Measurements from ENCODE around the gene NPEPPS. TPM values are rescaled to one million over a fixed set of nuclear protein-coding genes. Genes with fewer than 3 reads are reported as not detected.

Gene NPEPPS
- total and polyA plus RNA-seq, 2 of the 13 experiments (the other 11 are each of a cell fraction or from before 2014, with no cell fraction given), result 53.5 to 127 TPM

DNA sequence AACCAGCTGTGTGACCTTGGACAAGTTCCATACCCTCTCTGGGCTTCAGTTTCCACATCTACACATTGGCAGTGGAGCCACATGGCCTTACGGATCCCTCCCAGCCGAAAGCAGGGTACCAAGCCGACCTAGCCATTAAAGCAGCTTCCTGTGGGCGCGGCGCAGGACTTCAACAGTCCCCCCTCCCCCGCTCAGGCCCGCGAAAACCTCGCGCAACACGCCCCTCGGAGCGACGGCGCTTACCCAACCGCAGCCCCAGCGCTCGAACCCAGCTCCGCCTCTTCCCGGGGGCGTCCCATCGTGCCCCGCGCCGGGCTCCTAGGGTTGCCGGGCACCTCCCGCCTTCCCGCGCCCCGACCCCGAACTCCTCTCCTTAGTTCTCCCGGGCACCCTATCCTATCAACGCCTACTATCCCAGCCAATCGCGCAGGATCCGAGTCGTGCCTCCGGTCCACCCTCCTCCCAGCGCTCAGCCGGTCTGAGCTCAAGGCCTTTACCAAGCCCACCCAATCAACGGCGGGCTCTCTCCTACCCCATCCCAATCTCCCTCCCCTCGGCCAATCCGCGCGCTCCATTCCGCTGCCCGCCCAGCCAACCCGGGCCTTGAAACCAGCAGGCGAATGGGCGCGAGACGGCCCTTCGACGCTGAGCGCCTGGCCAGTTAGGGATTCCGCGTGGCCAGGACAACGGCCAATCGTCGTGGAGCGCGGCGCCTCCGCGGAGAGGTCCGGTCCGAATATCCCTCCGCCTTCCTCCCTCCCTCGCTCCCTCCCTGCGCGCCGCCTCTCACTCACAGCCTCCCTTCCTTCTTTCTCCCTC lies 118.5 kb downstream of the NPEPPS start, which contains the start of gene KPNB1 (continued):
- TF ChIP-seq, protein P1, sequence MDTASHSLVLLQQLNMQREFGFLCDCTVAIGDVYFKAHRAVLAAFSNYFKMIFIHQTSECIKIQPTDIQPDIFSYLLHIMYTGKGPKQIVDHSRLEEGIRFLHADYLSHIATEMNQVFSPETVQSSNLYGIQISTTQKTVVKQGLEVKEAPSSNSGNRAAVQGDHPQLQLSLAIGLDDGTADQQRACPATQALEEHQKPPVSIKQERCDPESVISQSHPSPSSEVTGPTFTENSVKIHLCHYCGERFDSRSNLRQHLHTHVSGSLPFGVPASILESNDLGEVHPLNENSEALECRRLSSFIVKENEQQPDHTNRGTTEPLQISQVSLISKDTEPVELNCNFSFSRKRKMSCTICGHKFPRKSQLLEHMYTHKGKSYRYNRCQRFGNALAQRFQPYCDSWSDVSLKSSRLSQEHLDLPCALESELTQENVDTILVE (CRISPR knock-in tag; IDR thresholded peaks at IDR 0.05), result peak; percentile 83
- TF ChIP-seq, protein P2, sequence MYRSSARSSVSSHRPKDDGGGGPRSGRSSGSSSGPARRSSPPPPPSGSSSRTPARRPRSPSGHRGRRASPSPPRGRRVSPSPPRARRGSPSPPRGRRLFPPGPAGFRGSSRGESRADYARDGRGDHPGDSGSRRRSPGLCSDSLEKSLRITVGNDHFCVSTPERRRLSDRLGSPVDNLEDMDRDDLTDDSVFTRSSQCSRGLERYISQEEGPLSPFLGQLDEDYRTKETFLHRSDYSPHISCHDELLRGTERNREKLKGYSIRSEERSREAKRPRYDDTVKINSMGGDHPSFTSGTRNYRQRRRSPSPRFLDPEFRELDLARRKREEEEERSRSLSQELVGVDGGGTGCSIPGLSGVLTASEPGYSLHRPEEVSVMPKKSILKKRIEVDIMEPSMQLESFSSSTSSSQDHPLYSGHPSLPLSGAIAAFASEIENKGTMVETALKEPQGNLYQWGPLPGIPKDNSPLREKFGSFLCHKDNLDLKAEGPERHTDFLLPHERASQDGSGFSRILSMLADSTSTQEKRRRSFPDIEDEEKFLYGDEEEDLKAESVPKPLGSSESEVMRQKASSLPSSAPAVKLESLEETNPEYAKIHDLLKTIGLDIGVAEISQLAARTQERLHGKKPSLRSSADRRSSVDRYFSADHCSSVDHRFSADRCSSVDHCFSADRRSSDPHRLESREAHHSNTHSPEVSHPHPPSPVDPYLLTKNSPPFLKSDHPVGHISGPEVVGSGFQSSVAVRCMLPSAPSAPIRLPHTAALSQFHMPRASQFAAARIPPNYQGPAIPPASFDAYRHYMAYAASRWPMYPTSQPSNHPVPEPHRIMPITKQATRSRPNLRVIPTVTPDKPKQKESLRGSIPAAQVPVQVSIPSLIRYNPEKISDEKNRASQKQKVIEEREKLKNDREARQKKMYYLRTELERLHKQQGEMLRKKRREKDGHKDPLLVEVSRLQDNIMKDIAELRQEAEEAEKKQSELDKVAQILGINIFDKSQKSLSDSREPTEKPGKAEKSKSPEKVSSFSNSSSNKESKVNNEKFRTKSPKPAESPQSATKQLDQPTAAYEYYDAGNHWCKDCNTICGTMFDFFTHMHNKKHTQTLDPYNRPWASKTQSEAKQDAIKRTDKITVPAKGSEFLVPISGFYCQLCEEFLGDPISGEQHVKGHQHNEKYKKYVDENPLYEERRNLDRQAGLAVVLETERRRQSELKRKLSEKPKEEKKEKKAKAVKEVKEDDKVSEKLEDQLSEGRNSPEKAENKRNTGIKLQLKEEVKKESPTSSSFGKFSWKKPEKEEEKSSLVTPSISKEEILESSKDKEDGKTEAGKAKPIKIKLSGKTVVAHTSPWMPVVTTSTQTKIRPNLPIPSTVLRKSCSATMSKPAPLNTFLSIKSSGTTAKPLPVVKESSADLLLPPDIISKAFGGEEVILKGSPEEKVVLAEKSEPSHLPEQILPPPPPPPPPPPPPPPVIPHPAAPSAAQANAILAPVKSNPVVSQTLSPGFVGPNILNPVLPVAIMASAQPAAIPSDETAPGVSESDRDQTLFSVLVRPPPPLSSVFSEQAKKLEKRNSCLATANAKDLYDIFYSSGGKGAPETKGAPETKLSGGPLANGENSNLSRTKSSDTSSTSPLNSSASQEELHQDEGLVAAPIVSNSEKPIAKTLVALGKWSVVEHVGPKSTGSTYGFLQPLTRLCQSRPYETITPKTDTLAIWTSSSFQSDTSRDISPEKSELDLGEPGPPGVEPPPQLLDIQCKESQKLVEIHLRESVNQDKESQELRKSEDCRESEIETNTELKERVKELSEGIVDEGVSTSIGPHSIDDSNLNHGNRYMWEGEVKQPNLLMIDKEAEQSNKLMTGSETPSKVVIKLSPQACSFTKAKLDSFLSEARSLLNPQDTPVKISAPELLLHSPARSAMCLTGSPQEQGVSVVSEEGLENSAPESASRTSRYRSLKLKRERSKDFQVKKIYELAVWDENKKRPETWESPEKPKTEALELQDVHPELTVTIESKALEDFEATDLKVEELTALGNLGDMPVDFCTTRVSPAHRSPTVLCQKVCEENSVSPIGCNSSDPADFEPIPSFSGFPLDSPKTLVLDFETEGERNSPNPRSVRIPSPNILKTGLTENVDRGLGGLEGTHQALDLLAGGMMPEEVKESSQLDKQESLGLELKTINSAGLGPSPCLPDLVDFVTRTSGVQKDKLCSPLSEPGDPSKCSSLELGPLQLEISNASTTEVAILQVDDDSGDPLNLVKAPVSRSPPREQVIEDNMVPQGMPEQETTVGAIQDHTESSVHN (CRISPR knock-in tag; IDR thresholded peaks at IDR 0.05), result peak; percentile 90
- TF ChIP-seq KMT2A (CRISPR knock-in tag; IDR thresholded peaks at IDR 0.05) (peak; percentile 92), TBL1XR1 (IDR thresholded peaks at IDR 0.05; ENCODE audit: borderline replicate concordance, low read length, partially characterized antibody) (peak; percentile 79), FOXM1 (CRISPR knock-in tag; IDR thresholded peaks at IDR 0.05) (peak; percentile 81; the same call in 1 of the 2 replicates), HNRNPK (IDR thresholded peaks at IDR 0.05; ENCODE audit: low read depth, low read length, poor library complexity, severe bottlenecking) (peak; percentile 98), ZNF331 (CRISPR knock-in tag; IDR thresholded peaks at IDR 0.05) (peak; percentile 78), ZFP36L2 (CRISPR knock-in tag; IDR thresholded peaks at IDR 0.05) (0 out of 2 replicates have a peak, but pooled peaks have one; percentile 74)
- TF ChIP-seq, protein P3, sequence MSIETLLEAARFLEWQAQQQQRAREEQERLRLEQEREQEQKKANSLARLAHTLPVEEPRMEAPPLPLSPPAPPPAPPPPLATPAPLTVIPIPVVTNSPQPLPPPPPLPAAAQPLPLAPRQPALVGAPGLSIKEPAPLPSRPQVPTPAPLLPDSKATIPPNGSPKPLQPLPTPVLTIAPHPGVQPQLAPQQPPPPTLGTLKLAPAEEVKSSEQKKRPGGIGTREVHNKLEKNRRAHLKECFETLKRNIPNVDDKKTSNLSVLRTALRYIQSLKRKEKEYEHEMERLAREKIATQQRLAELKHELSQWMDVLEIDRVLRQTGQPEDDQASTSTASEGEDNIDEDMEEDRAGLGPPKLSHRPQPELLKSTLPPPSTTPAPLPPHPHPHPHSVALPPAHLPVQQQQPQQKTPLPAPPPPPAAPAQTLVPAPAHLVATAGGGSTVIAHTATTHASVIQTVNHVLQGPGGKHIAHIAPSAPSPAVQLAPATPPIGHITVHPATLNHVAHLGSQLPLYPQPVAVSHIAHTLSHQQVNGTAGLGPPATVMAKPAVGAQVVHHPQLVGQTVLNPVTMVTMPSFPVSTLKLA (IDR thresholded peaks at IDR 0.05), result peak; percentile 57
- TF ChIP-seq, protein P4, sequence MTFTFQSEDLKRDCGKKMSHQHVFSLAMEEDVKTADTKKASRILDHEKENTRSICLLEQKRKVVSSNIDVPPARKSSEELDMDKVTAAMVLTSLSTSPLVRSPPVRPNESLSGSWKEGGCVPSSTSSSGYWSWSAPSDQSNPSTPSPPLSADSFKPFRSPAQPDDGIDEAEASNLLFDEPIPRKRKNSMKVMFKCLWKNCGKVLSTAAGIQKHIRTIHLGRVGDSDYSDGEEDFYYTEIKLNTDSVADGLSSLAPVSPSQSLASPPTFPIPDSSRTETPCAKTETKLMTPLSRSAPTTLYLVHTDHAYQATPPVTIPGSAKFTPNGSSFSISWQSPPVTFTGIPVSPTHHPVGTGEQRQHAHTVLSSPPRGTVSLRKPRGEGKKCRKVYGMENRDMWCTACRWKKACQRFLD (CRISPR knock-in tag; IDR thresholded peaks at IDR 0.05; ENCODE audit: borderline replicate concordance), result peak; percentile 76; the same call in 1 of the 2 replicates
- TF ChIP-seq, protein P5, sequence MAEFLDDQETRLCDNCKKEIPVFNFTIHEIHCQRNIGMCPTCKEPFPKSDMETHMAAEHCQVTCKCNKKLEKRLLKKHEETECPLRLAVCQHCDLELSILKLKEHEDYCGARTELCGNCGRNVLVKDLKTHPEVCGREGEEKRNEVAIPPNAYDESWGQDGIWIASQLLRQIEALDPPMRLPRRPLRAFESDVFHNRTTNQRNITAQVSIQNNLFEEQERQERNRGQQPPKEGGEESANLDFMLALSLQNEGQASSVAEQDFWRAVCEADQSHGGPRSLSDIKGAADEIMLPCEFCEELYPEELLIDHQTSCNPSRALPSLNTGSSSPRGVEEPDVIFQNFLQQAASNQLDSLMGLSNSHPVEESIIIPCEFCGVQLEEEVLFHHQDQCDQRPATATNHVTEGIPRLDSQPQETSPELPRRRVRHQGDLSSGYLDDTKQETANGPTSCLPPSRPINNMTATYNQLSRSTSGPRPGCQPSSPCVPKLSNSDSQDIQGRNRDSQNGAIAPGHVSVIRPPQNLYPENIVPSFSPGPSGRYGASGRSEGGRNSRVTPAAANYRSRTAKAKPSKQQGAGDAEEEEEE (CRISPR knock-in tag; IDR thresholded peaks at IDR 0.05; ENCODE audit: borderline replicate concordance), result peak; percentile 98
- TF ChIP-seq, protein P6, sequence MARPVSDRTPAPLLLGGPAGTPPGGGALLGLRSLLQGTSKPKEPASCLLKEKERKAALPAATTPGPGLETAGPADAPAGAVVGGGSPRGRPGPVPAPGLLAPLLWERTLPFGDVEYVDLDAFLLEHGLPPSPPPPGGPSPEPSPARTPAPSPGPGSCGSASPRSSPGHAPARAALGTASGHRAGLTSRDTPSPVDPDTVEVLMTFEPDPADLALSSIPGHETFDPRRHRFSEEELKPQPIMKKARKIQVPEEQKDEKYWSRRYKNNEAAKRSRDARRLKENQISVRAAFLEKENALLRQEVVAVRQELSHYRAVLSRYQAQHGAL (CRISPR knock-in tag; IDR thresholded peaks at IDR 0.05; ENCODE audit: not compliant biosample characterization), result no peak
